NCI-H146 treated with DMSO at 0.1 percent for 48 hours (cell line): Measurements from ENCODE around the gene TAS1R3.

Experiments used
- DNase-seq: peaks from one replicate; lab custom pipeline; 2025; ENCODE audit not compliant: unreplicated experiment; lab: John Stamatoyannopoulos, UW

Gene TAS1R3

GRCh38 chr1:1335792-1336248, 4.7 kb downstream of the TAS1R3 start:
- DNase-seq, result no peak

DNA sequence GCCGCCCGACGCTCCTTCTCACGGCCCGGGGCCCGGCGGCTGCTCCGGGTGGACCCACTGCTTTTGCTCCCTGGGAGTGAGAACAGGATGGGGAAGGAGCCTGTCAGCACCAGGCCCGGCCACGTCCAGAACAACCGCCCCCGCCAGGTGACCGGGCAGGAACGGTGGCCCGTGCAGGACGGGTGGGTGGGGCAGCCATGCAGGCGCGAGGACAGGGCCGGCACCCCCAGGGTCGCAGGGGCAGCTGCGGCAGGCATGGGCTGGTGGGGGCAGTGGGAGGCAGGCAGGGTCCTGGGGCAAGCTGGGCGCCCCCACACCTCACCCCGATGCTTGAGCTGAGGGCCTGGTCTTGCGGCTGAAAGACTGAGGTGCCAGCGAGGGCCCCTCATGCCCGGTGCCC, 5.4 kb downstream of the TAS1R3 start:
- no peak for DNase-seq

- DNase-seq, result no peak
These were observed 6.1 kb downstream of the TAS1R3 start for GRCh38 chr1:1336931-1337792.

DNA sequence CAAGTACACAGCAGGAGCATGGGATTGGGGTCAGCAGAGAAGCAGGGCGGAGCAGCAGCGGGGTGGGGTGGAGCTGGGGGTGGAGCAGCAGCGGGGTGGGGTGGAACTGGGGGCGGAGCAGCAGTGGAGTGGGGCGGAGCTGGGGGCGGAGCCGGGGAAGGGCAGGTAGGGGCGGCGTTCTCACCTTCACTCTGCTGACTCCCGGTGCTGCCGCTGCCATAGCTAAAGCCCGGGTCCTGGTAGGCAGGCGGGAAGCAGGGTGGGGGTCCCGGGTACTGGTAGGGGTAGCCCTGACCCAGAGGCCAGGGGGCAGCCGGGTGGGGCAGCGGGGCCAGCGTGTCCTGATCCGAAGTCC, 6.7 kb downstream of the TAS1R3 start:
- DNase-seq, result no peak

GRCh38 chr1:1338278-1338677, 7.2 kb downstream of the TAS1R3 start:
- no peak for DNase-seq

DNA sequence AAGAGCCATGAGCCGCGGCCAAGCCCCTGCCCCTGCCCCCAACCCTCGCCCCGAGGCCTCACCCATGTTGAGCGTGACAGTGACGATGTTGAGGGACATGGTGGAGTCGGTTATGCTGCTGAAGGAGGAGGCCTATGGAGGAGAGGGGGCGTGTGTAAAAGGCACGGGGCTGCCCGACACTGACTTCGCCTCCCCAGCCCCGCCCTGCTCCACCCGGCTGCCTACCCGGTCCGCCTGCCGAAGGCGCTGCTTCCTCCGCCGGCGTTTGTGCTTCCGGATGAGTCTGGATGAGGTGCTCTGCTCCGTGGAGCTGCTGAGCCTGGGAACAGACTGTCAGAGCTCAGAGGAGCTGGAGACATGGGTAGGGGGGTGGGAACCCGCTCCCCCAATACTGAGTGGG, 9.1 kb downstream of the TAS1R3 start:
- no peak for DNase-seq

DNA sequence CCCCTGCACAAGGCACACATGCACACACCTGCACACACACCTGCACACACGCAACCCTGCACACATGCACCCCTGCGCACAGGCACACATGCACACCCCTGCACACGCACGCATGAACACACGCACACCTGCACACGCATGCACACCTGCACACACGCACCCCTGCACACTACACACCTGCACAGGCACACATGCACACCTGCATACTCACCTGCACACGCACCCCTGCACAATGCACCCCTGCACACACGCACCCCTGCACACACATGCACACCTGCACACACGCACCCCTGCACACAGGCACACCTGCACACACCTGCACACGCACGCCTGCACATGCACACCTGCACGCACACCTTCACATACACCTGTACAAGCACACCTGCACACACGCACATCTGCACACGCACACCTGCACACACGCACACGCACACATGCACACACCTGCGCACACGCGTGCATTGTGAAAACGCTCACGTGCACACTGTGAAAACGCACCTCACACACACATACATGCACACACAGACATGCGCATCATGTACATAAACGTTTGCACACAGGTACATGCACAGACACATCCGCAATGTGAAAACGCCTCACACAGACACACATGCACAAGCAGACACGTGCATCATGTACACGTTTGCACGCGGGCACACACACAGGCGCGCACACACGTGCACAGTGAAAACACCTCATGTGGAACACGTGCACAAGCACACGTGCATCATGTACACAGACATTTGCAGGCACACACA, 9.9 kb downstream of the TAS1R3 start:
- no peak for DNase-seq

- DNase-seq, result no peak
These were observed 10.5 kb downstream of the TAS1R3 start for GRCh38 chr1:1341549-1342021.

- DNase-seq, result no peak
These were observed 11.0 kb downstream of the TAS1R3 start for GRCh38 chr1:1342061-1342562.

GRCh38 chr1:1342584-1343115, 11.6 kb downstream of the TAS1R3 start:
- DNase-seq, result no peak

- DNase-seq, result no peak
These were observed 12.8 kb downstream of the TAS1R3 start for GRCh38 chr1:1343811-1344421.

DNA sequence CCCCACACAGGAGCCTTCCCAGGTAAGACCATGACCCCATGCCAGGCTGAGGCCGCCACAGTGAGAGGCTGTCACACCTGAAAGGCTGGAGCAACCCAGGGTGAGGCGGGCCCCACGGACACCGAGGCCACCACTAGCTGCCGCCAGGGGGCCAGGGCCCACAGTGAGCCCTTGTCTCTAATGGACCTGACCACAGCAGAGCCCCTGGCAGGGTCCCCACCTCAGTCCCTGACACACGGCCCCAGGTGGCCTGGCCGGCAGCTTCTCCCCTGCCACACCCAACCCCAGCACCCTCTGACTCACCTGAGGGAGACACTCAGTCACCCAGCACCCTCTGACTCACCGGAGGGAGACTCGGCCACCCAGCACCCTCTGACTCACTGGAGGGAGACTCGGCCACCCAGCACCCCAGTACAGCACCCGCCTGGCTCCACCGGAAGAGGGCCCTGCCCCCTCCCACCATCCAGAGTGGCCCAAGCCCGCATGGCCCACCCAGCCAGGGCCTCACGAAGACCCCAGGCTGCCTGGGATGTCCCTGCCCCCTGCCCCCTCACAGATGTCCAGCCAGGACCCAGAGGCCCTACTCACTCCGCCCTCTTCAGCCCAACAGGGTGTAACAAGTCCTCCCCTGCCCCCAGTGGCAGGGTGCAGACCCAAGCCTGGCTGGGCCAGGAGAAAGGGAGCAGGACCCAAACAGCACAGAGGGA, 13.7 kb downstream of the TAS1R3 start:
- DNase-seq, result no peak

DNA sequence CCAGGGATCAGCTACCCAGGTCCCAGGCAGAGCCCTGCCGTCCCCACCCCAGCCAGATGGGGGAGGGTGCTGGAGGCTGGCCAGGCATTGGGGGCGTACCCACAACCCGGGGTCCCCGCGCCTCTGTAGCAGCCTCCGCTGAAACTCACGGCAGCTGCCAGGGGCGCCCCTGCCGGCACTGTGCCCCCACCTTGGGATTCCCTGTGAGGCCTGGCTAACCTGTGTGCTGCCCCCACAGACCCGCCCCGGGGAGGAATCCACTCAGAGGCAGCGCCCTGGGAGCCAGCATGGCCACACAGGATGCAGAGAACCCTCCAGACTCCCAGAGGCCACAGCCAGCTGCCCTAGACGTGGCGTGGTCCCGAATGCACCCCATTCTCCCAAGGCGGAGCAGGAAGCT, 14.3 kb downstream of the TAS1R3 start:
- DNase-seq, result no peak

DNA sequence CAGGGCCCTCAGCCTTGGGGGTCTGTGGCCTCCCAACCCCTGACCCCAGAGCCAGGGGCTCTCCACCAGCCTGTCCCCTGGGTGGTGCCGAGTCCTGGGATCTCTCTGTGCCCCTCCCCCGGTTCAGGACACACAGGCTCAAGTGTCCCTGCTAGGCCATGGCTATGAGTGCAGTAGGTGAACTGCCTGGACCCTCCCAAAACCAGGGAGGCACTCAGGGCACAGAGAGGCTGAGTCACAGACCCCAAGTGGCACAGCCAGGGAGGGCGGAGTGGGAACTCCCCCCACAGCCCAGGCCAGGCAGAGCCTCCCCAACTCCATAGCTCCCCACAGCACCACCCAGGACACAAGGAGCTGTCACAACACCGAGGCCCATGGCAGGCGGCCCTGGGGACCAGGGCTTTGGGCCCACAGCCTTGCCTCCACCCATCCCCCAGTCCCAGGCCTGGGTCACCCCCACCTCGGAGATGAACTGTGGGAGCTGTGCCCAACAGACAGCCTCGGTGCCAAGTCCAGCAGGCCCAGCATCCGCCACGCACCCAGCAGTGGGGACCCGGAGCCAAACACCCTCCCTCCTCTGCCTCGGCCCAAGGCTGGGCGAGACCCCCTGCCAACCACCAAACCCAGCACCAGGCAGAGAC, 14.9 kb downstream of the TAS1R3 start:
- DNase-seq, result no peak

DNA sequence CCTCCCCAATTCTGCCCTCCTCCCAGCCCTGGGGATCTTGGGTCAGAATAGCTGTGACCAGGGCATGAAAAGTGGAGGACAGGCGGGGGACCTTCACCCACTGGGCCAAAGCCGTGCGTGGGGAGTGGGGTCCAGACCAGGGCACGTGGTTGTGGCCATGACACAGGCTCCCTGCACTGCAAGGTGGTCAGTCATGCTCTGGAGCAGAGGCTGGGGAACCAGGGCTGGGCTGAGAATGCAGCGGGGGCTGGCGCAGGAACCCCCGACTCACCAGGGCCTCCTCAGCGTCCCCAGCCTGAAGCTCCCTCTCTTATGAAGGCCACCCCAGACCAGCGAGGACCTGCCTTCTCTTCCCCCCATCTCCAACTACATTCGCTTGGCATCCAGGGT, 15.4 kb downstream of the TAS1R3 start:
- DNase-seq, result no peak

- DNase-seq, result no peak
These were observed 16.0 kb downstream of the TAS1R3 start for GRCh38 chr1:1347026-1347595.

DNA sequence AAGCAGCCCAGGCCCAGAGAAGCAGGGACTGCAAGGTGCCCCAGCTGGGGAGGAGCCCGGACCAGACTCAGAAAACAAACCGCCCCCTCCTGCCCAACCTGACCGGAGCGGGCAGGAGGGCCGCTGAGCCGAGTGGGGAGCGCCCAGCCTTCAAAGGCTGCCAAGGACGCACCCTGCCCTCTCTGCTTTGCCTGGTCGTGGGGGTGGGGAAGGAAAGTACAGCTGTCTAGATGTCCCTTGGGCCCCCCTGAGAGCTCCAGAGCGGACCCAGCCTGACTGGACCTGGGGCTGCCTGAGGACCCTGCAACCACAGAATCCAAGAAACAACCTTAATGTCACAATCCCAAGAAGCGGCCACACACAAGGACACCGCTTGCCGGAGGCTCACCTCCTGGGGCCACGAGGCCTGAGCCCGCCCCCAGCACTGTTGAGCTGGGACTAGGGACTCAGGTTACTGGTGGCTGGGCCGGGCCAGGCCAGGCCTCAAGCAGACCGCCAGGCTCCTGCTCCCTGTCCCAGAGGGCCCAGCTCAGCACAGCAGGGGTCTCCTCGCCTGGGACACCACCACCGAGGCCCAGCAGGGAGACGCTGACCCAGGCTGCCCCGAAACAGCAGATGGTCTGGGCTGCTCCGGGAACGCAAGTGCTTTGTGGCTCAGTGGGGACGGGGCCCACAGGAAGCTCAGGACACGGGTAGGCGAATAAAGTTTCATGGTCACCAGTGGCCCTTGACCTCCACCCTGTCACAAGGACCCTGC, 16.8 kb downstream of the TAS1R3 start:
- DNase-seq, result no peak

- no peak for DNase-seq
These were observed 17.6 kb downstream of the TAS1R3 start for GRCh38 chr1:1348420-1349255.
